ENCODE results near the gene ZNF287.

DNA sequence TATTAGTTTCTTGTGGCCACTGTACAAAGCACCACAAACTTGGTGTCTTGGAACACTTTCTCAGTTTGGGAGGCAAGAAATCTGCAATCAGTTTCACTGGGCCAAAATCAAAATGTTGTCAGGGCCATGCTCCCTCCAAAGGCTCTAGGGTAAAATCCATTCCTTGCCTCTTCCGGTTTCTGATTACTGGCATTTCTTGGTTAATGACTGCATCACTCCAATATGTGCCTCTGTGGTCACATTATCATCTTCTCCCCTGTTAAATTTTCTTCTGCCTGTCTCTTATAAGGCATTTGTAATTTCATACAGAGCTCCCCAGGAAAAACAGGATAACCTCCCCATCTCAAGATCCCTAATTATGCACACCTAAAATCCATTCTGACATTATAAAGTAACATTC is 34.8 kb downstream of the ZNF287 start:
- TF ChIP-seq KDM5A (IDR thresholded peaks at IDR 0.05; ENCODE audit: low read length) = no peak
- TF ChIP-seq EZH2 (IDR thresholded peaks at IDR 0.05; ENCODE audit: low read depth, low read length, severe bottlenecking) = no peak
- TF ChIP-seq CHD2 (IDR thresholded peaks at IDR 0.05; ENCODE audit: low read length) = no peak
- TF ChIP-seq, protein P1, sequence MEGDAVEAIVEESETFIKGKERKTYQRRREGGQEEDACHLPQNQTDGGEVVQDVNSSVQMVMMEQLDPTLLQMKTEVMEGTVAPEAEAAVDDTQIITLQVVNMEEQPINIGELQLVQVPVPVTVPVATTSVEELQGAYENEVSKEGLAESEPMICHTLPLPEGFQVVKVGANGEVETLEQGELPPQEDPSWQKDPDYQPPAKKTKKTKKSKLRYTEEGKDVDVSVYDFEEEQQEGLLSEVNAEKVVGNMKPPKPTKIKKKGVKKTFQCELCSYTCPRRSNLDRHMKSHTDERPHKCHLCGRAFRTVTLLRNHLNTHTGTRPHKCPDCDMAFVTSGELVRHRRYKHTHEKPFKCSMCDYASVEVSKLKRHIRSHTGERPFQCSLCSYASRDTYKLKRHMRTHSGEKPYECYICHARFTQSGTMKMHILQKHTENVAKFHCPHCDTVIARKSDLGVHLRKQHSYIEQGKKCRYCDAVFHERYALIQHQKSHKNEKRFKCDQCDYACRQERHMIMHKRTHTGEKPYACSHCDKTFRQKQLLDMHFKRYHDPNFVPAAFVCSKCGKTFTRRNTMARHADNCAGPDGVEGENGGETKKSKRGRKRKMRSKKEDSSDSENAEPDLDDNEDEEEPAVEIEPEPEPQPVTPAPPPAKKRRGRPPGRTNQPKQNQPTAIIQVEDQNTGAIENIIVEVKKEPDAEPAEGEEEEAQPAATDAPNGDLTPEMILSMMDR (IDR thresholded peaks at IDR 0.05; ENCODE audit: control extremely low read depth in 1 of 3, insufficient read depth in 1 of 3, low read depth in 1 of 3, low read length in 3 of 3) = no peak
- TF ChIP-seq EP300 (IDR thresholded peaks at IDR 0.05; ENCODE audit: borderline replicate concordance in 1 of 2, low read depth in 2 of 2, low read length in 2 of 2) = no peak
- no peak for TF ChIP-seq POLR2A (IDR thresholded peaks at IDR 0.05; ENCODE audit: control extremely low read depth in 1 of 2, low read depth in 2 of 2, low read length in 2 of 2)
